ENCODE measurements around the gene KIN. TPM values are rescaled to one million over a fixed set of nuclear protein-coding genes. Genes with fewer than 3 reads are reported as not detected.
"Not testable (repeated sequence)": the region's sequence is repeated elsewhere in the genome, so short reads cannot be mapped to it uniquely, and the experiment has no call there.

KIN gene
- total RNA-seq, 2 experiments from 2014 or later = 6.5 to 8.6 TPM

DNA sequence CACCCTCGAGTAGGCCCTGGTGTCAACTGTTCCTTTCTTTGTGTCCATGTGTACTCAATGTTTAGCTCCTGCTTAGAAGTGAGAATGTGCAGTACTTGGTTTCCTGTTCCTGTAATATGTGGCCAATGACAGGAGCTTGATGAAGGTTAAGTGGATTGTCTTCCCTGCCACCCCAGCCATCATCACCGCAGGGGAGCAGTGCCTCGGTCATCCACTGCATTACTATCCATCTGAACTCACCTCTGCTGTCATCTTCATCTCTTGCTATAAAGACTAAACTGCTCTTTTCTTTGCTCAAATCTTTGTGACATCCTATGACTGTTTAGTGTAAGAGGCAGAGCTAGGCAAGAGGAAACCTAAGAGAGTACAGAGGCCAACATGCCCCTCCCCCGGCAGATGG lies 69.1 kb downstream of the KIN start:
- no peak overlapping the region for H3K27ac Mint-ChIP-seq
- no peaks in the 10 kb centered on the region for H3K36me3 ChIP-seq (ENCODE audit: insufficient read depth, low read length)
- ATAC-seq (ENCODE audit: poor library complexity) = no peak
- no peak overlapping the region for H3K4me3 Mint-ChIP-seq
- CTCF ChIA-PET = no interaction called here
- H3K9me3 ChIP-seq (ENCODE audit: control insufficient read depth in 1 of 2, insufficient read depth in 1 of 2, low read length in 2 of 2) = peaks cover 0 to 3% of the 10 kb centered on the region in 2 experiments
- H3K4me1 Mint-ChIP-seq (ENCODE audit: low read depth) = no peaks in the 10 kb centered on the region
- no peaks in the 10 kb centered on the region for H3K9me3 Mint-ChIP-seq
- H3K27me3 ChIP-seq (ENCODE audit: control insufficient read depth in 1 of 2, insufficient read depth in 2 of 2, low read length in 2 of 2) = peaks cover 0 to 10% of the 10 kb centered on the region in 2 experiments
- H3K4me3 ChIP-seq (ENCODE audit: low read length) = no peak overlapping the region
- no peaks in the 10 kb centered on the region for H3K4me1 ChIP-seq (ENCODE audit: insufficient read depth, low read length)
- TF ChIP-seq, protein P1, sequence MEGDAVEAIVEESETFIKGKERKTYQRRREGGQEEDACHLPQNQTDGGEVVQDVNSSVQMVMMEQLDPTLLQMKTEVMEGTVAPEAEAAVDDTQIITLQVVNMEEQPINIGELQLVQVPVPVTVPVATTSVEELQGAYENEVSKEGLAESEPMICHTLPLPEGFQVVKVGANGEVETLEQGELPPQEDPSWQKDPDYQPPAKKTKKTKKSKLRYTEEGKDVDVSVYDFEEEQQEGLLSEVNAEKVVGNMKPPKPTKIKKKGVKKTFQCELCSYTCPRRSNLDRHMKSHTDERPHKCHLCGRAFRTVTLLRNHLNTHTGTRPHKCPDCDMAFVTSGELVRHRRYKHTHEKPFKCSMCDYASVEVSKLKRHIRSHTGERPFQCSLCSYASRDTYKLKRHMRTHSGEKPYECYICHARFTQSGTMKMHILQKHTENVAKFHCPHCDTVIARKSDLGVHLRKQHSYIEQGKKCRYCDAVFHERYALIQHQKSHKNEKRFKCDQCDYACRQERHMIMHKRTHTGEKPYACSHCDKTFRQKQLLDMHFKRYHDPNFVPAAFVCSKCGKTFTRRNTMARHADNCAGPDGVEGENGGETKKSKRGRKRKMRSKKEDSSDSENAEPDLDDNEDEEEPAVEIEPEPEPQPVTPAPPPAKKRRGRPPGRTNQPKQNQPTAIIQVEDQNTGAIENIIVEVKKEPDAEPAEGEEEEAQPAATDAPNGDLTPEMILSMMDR (IDR thresholded peaks at IDR 0.05) = no peak
- POLR2A ChIA-PET = no interaction called here
- intact Hi-C loops (cut with DNase I, micrococcal nuclease) = no loop called here
- H3K27ac ChIP-seq (ENCODE audit: low read depth in 1 of 2, low read length in 2 of 2) = no peak overlapping the region
- H3K36me3 Mint-ChIP-seq (ENCODE audit: low read depth) = no peaks in the 10 kb centered on the region
- H3K27me3 Mint-ChIP-seq = peaks cover 13% of the 10 kb centered on the region
- no peak for DNase-seq

DNA sequence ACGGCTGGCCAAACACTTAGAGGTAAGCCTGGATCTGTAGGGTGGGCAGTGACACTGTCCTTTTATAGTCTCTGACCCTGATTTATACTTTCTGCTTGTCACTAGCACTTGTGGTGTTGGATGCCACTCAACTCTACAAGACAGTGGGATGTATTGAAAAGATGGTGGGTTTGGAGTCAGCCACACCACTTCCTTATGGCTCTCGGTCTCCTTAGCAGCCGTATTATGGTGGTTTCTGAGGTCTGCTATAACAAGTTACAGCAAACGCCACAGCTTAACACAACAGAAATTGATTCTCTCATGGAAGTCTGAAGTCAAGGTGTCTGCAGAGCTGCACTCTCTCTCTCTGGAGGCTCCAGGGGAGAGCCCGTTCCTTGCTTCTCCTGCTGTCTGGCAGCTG lies 70.0 kb downstream of the KIN start:
- H3K9me3 Mint-ChIP-seq = no peaks in the 10 kb centered on the region
- H3K4me1 ChIP-seq (ENCODE audit: insufficient read depth, low read length) = no peaks in the 10 kb centered on the region
- no peak overlapping the region for H3K27ac Mint-ChIP-seq
- no peaks in the 10 kb centered on the region for H3K4me1 Mint-ChIP-seq (ENCODE audit: low read depth)
- H3K36me3 Mint-ChIP-seq (ENCODE audit: low read depth) = no peaks in the 10 kb centered on the region
- ChIA-PET CTCF (no interaction called here), POLR2A (no interaction called here)
- H3K27ac ChIP-seq (ENCODE audit: low read depth in 1 of 2, low read length in 2 of 2) = no peak overlapping the region
- H3K27me3 Mint-ChIP-seq = peaks cover 12% of the 10 kb centered on the region
- H3K36me3 ChIP-seq (ENCODE audit: insufficient read depth, low read length) = no peaks in the 10 kb centered on the region
- DNase-seq = no peak
- peaks cover 0 to 10% of the 10 kb centered on the region in 2 experiments for H3K27me3 ChIP-seq (ENCODE audit: control insufficient read depth in 1 of 2, insufficient read depth in 2 of 2, low read length in 2 of 2)
- intact Hi-C loops (cut with DNase I, micrococcal nuclease) = no loop called here
- H3K9me3 ChIP-seq (ENCODE audit: control insufficient read depth in 1 of 2, insufficient read depth in 1 of 2, low read length in 2 of 2) = peaks cover 0 to under 1% of the 10 kb centered on the region in 2 experiments
- H3K4me3 ChIP-seq (ENCODE audit: low read length) = no peak overlapping the region
- no peak for ATAC-seq (ENCODE audit: poor library complexity)
- H3K4me3 Mint-ChIP-seq = no peak overlapping the region
- TF ChIP-seq, protein P1 (IDR thresholded peaks at IDR 0.05) = no peak

DNA sequence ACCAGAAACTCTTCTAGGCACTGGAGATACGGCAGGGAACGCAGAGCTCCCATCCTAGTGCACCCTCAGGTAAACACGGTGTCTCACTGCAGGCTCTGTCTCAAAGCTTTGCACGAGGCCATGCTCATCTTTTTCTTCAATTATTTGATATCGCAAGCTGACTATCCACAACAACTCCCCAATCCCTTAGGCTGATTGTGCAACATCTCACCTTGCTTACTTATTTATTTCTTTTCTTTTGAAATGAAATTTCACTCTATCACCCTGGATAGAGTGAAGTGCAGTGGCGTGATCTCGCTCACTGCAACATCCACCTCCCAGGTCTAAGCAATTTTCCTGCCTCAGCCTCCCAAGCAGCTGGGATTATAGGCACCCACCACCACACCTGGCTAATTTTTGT lies 72.3 kb downstream of the KIN start:
- Mint-ChIP-seq H3K27ac (no peak overlapping the region), H3K4me1 (ENCODE audit: low read depth) (no peaks in the 10 kb centered on the region), H3K9me3 (no peaks in the 10 kb centered on the region), H3K27me3 (peaks cover 21% of the 10 kb centered on the region), H3K4me3 (no peak overlapping the region), H3K36me3 (ENCODE audit: low read depth) (no peaks in the 10 kb centered on the region)
- Histone ChIP-seq H3K27ac (ENCODE audit: low read depth in 1 of 2, low read length in 2 of 2) (no peak overlapping the region), H3K27me3 (ENCODE audit: control insufficient read depth in 1 of 2, insufficient read depth in 2 of 2, low read length in 2 of 2) (peaks cover 0 to 10% of the 10 kb centered on the region in 2 experiments), H3K4me1 (ENCODE audit: insufficient read depth, low read length) (no peaks in the 10 kb centered on the region), H3K4me3 (ENCODE audit: low read length) (no peak overlapping the region), H3K9me3 (ENCODE audit: control insufficient read depth in 1 of 2, insufficient read depth in 1 of 2, low read length in 2 of 2) (no peaks in the 10 kb centered on the region), H3K36me3 (ENCODE audit: insufficient read depth, low read length) (no peaks in the 10 kb centered on the region)
- ChIA-PET POLR2A (no interaction called here), CTCF (no interaction called here)
- ATAC-seq (ENCODE audit: poor library complexity) (no peak), DNase-seq (no peak)
- intact Hi-C loops (cut with DNase I, micrococcal nuclease) = no loop called here
- TF ChIP-seq, protein P1 (IDR thresholded peaks at IDR 0.05) = no peak

DNA sequence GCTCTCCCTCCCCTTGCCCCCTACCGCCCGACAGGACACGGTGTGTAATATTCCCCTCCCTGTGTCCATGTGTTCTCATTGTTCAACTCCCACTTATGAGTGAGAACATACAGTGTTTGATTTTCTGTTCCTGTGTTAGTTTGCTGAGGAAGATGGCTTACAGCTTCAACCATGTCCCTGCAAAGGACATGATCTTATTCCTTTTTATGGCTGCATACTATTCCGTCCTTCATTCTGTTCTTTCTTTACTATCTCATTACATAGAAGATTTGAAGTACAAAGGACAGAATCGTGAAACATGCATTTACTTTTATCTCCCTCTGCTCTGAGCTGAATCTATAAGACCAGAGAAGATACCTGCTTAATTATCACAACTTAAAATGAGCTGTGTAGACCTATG lies 76.7 kb downstream of the KIN start:
- H3K9me3 ChIP-seq (ENCODE audit: control insufficient read depth in 1 of 2, insufficient read depth in 1 of 2, low read length in 2 of 2); H3K36me3 Mint-ChIP-seq (ENCODE audit: low read depth); H3K4me3 ChIP-seq (ENCODE audit: low read length); H3K27ac ChIP-seq (ENCODE audit: low read depth in 1 of 2, low read length in 2 of 2); CTCF ChIA-PET; H3K4me3 Mint-ChIP-seq; H3K36me3 ChIP-seq (ENCODE audit: insufficient read depth, low read length); ATAC-seq (ENCODE audit: poor library complexity); DNase-seq; intact Hi-C loops (cut with DNase I, micrococcal nuclease); H3K9me3 Mint-ChIP-seq; H3K27ac Mint-ChIP-seq; H3K4me1 ChIP-seq (ENCODE audit: insufficient read depth, low read length); POLR2A ChIA-PET; H3K4me1 Mint-ChIP-seq (ENCODE audit: low read depth); H3K27me3 ChIP-seq (ENCODE audit: control insufficient read depth in 1 of 2, insufficient read depth in 2 of 2, low read length in 2 of 2): not testable (repeated sequence)
- H3K27me3 Mint-ChIP-seq = peaks cover 28% of the 10 kb centered on the region

Data from CD4-positive, alpha-beta T cell (primary cell).